Amniotic stem cell (primary cell): ENCODE results near the gene APOB.
"Not testable (repeated sequence)": the region's sequence is repeated elsewhere in the genome, so short reads cannot be mapped to it uniquely, and the experiment has no call there.

ENCODE experiments used
- DNase-seq: peaks from one replicate; lab custom pipeline; 2025; lab: John Stamatoyannopoulos, UW

APOB gene

DNA sequence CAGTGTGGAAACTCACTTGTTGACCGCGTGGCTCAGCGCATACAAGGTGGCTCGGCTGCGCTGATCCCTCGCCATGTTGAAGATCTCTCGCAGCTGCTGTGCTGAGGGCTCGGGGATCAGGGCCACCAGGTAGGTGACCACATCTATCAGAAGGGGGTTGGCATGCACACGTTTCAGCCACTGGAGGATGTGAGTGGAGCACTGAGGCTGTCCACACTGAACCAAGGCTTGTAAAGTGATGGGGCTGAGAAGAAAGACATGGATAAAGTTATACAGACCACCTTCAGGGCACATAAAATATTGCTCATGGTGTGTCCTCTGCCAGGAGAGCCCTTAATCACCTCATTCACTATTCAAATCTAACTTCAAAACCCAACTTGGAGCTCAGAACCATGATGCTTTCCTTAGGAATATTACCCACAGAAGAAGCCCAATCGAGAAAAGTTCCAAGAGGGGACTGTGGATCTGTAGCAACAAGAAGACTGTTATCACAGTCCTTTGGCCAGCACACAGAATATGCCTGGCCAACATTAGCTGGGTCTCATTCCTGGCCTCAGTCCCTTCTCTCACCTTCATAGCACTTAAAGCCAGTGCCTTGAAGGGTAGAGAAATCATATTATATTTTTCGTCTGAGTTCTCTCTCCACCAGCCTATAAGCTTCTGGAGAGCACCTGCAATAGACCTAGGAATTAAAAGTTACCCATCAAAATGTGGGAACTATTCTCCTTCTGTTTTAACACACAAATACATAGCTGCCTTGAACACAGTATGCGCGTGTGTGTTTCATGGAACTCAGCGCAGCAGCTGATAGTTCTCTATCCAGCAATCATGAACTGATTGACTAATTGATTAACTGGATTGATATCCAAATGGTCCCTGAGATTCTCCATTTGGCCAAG is 11.3 kb downstream of the APOB start:
- no peak for DNase-seq

DNA sequence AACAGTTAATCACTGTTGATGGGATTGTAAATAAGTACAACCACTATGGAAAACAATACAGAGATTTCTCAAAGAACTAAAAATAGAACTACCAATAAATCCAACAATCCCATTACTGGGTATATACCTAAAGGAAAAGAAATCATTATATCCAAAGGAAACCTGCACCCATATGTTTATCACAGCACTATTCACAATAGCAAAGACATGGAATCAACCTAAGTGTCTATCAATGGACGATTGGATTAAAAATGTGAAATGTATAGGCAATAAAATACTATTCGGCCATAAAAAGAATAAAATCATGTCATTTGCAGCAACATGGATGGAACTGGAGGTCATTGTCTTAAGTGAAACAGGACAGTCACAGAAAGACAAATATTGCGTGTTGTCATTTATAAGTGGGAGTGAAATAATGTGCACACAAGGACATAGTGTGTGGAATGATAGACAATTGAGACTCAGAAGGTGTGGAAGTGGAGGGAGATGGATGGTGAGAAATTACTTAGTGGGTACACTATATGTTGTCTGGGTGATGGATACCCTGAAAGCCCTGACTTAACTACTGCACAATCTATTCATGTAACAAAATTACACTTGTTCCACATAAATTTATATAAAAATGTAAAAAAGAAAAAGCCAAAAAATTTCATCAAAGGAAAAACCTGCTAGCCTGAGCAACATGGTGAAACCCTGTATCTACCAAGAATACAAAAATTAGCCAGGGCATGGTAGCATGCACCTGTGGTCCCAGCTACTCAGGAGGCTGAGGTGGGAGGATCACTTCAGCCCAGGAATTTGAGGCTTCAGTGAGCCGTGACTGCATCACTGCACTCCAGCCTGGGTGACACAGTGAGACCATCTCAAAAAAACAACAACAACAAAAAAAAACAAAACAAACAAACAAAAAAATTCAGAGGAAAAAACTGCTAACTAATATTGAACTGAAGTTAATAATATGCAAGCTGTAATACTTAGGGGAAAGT is 12.6 kb downstream of the APOB start:
- no peak for DNase-seq

DNA sequence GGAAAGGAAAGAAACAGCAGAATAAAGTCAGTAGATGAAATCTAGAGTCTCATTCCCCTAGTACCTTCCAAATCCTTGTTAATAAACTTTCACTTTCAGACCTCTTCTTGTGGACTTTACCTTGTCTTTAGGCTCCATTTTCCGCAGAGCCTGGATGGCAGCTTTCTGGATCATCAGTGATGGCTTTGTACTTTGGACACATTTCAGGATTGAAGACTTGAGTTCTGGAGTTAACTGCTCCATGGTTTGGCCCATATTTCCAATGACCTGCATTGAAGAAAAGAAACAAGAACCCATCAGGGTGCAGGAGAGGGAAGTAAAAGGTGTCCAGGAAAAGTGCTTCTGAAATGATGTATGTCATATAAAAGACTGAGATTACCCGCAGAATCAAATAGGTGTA is 14.4 kb downstream of the APOB start:
- no peak for DNase-seq

DNA sequence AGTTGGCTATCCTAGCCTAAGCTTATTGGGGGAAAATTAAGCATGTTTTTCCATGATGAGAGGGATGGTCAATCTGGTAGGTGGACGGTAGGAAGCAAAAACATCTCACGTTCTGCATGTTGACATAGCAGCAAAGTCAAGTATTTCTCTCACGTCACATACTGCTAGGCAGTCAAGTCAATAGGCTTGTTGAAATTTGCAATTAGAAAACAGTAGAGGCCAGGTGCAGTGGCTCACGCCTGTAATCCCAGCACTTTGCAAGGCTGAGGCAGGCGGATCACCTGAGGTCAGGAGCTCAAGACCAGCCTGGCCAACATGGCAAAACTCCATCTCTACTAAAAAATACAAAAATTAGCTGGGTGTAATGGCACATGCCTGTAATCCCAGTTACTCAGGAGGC is 14.9 kb downstream of the APOB start:
- not testable (repeated sequence) for DNase-seq

DNA sequence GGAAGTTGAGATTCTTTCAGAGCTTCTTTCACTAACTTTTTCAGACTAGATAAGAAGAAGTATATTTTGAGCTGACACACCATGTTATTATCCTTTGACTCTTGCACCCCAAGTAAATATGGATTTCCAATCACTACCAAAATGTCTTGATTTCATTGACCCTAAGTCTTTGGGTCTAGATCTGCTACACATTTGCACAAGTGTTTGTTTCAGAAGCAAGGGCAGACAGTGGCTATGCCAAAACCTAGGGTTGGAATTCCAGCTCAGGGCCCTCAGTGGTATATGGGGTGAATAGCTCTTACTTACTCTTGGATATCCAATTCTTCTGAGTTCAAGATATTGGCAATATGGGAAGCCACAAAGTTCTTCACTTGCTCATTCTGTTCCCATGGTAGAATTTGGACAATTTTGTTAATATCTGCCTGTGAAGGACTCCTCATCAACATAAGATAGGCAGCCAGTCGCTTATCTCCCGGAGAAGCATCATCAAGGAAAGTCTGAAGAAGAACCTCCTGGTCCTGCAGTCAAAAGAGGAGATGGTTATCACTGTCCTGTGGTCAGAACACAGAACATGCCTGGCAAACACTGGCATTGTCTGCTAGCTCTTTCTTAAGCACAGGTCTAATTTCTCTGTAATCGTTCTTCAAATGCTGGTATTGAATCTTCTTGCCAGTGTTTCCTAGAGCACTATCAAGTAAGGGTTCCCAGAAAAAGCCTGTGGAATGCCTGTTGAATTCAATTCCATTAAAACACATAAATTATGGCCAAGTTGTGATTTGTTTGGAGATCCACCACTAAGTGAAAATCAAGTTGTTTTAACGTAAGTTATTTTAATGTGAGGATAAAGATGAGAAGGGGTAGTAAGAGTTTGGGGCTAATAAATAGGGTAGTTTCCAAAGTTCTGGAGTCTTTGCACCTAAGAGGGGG is 15.6 kb downstream of the APOB start:
- DNase-seq: no peak

DNA sequence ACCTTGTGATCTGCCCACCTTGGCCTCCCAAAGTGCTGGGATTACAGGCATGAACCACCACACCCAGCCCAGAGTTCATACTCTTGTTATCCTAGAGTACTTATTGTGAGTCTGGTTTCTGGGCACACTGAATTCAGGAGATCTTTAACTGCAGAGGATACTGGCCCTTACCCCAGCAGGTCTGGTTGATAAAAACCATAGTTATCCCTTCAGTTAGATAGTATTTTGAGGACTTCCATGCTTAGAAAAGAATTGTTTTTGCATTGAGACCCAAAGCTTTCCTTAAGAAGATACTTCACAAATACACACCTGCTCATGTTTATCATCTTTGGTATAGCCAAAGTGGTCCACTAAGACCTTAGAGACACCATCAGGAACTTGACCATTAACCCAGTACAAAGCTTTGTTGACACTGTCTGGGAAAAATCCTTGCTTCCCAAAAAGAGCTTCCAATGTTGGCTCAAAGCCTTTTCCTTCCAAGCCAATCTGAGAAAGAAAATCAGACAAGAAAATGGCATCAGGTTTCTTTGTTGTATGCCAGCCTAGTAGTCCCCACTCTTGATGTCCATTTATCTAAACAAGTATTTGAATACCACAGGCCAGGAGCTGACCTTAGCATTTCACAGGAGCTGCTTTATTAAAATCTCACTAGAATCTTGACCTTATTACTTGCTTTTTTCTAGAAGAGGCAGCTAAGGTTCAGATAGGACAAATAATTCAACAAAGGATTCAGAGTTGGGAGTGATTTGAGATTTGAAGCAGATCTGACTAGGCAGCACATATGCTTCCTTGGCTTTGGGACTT is 17.2 kb downstream of the APOB start:
- no peak for DNase-seq

DNA sequence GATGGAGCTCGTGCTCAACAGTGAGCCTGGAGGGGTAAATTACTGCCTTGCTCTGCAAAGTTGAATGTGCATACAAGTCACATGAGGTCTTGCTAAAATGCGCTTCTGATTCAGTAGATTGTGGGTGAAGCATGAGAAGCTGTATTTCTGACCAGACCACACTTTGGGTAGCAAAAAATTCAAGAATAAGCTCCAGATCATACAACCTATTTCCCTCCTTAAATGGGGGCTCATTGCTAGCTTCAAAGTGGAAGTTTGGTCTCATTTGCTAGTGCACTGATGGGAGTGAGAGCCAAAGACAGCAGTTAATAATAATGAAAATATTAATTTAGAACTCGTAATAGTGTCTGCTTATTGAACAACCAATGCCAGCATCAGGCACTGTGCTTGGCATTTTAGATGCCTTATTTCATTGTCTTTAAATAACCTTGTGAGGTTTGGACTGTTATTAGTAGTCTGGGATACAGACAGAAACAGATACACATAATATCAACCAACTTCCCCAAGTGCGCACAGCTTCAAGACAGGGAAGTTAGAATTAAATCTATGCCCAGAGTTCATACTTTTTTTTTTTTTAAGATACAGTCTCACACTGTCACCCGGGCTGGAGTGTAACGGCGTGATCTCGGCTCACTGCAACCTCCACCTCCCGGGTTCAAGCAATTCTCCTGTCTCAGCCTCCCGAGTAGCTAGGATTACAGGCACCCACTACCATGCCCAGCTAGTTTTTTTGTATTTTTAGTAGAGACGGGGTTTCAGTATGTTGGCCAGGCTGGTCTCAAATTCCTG is 18.0 kb downstream of the APOB start:
- no peak for DNase-seq

DNA sequence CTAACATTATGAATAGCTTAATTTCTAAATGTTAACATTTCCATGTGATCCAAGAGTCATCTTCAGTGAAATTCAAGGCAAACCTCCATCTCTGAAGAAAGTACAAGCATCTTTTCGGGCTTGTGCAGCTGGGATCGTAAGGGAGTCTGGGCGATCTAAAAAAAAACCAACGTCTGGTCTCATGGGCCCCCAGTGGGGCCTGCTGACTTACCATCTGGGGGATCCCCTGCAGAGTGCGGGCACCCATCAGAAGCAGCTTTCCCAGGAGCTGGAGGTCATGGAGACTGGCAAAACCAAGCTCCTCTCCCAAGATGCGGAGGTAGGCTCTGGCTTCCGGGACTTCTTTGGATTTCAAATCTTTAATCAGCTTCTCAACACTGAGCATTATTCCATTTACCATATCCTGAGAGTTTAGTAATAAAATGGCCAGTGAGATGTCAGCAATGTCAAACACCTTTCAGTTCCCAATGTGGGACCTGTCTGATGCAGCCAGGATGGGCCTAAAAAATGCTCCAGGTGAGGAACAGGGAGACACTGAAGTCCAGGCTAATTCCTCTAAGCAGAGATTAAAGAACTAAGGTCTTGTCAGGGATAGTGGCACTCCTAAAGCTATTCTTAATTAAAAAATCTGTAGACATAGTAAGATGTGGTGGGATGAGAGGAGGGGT is 19.0 kb downstream of the APOB start:
- no peak for DNase-seq

DNA sequence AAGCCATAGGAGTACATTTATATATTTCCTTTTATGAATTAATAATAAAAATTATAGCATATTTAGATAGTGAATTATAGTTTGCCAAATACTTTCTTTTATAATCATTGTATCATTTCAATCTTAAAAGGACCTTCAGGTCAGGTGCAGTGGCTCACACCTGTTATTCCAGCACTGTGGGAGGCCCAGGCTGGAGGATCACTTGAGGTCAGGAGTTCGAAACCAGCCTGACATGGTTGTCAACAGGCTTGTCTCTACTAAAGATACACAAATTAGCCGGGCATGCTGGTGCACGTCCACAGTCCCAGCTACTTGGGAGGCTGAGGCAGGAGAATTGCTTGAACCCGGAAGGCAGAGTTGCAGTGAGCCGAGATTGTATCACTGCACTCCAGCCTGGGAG is 19.7 kb downstream of the APOB start:
- no peak for DNase-seq

DNA sequence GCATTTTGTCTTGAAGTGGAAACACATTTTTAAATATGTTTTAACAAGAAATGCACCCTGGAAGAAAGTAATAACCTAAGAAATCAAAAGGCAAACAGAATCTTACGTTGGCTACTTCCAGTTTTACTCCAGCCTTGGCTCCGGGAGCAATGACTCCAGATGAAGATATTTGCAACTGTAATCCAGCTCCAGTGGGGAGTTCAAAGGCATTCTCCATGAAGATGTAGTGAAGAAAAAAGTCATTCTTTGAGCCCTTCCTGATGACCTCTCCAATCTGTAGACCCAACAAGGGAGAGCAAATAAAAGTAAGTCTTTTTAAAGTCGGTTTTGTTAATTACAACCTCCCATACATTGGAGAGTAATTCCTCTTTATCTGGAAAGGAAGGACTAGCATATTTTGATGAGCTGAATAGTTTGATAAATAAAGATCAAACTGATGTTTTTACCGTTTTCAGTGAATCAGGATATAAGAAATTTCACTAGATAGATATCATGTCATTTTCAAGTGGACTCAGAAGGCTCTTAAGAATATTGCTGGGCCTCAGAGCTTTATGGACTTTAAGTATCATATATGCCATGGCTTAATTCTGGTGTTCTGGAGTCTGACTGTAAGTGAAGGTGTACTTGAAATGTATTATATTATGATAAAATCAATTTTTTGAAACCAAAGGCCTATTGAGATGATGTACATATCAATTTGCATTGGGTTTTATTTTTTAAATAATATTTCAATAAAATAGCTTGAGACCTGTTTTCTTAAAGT is 20.3 kb downstream of the APOB start:
- DNase-seq: no peak

DNA sequence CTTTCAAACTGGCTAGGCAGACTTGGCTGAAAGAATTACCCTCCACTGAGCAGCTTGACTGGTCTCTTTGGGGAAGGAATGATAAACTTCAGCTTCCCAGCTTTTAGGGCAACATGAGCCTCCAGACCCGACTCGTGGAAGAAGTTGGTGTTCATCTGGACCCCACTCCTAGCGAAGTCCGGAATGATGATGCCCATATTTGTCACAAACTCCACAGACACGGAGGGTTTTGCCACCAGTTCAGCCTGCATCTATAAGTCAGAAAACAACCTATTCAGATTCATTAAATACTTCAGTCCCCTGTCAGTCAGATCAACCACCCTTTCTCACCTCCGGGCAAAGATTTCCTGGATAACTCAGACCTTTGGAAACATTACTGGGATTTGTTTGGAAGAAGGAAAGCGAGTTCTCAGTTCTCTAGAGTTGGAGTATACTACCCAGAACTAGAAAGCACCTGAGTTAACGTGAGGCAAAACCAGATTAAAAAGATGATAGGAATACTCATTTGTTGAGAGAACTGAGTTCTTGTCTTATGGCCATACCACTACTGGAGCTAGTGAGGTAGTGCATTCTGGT is 21.0 kb downstream of the APOB start:
- no peak for DNase-seq

DNA sequence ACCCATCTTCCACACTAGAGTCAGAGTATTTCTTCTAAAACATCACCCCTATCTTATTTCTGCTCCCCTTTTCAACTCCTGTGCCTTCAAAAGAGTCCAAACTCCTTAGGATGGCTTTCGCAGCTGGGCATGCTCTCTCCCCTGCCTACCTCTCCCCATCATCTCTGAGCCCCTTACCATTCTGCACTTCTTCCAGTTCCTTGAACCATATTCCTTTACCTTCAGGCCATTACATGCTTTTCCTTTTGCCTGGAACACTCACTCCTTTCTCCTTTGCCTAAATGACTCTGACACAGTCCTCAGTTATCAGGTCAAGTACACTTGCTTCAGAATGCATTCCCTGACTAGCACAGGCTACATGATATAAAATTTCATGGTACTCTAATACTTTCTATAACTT is 22.4 kb downstream of the APOB start:
- no peak for DNase-seq

DNA sequence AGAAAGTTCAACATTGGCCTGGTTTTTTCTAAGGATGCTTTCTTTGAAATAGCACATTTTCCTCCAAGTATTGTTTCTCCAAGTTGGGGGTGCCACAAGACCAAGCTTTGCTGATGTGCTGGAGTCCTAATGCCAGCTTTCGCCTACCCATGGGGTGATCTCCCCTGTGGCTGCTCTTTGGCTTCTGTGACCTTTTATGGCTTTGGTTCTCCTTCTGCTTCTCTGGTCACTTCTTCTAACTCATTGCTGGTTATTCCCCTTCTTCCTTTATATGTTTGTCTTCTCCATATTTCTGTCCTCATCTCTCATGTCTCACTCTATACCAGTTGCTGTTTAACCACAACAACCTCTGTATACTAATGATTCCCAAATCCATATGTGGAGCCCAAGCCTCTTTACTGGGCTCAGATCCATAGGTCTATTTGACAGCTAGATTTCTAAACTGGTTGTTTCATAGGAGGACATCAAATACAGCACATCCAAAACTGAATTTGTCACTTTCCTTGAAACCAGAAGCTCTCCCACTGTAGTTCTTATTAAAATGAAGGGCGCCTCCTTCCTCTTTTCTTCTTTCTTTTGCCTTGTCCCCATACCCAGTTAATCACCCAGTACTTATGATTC is 23.1 kb downstream of the APOB start:
- DNase-seq: no peak

DNA sequence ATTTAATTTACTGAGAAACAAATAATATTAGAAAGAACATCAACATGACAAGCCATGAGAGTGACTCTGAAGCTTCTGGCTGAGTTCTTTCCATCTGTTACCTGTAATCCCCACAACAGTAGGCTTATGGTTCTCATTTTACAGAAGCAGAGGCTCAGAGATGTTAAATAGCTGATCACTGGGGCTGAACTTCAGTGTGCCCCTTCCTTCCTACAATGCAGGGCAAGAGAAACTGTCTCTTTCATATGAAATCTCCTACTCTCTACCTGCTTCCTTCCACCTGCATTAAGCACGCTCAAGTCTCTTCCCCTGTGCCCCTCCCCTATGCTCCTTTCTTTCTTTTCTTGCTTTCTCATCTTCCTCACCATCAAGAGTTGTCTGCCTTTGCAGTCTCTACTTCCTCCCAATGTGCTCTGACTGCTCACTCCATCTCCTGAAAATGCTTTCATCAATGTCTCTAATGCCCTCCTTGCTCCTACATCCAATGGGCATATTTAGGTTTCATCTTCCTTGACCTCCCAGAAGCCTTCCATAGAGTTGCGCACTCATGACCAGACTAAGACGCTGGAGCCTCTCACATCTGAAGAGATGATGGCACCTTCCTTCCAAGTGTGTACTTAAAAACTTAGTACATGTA is 23.7 kb downstream of the APOB start:
- no peak for DNase-seq

DNA sequence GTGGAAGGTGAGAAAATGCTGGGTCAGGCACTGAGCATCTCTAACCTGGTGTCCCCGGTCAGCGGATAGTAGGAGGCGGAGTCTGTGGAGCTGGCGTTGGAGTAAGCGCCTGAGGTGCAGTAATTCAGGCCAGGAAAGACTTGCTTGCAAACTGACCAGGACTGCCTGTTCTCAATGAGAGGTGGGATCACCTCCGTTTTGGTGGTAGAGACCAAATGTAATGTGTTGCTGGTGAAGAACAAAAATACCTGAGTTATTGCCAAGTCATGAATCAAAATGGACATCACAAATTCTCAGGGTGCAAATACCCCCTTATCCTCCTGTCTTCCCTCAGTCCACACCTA is 24.2 kb downstream of the APOB start:
- DNase-seq: no peak

DNA sequence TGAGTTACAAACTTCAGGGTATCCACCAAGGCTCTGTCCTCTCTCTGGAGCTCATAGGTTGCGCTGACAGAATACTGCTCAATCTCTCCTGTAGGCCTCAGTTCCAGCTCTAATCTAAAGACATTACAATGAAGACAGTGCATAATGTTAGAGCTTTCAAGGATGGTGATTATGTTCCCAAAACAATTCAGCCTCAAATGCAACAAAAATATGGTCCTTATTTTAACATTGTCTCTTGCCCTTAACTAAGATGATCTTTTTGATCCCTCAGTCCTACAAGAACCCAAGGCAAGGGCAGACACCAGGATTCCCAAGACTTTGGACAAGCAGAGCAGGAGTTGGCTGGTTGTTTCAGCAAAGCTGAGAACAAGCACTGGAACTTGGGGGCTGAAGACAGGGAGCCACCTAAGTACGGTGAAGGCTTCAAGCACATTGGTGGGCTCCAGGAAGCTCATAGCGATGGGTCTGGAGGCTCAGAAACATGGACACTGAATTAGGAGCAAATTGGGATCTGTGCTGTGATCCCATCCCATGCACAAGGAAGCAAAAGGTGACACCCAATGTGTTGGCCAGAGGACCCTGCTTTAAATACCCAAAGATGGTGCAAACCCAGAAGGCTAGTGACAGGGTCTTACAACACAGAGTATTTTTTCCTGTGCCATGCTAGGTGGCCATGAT is 24.7 kb downstream of the APOB start:
- no peak for DNase-seq

DNA sequence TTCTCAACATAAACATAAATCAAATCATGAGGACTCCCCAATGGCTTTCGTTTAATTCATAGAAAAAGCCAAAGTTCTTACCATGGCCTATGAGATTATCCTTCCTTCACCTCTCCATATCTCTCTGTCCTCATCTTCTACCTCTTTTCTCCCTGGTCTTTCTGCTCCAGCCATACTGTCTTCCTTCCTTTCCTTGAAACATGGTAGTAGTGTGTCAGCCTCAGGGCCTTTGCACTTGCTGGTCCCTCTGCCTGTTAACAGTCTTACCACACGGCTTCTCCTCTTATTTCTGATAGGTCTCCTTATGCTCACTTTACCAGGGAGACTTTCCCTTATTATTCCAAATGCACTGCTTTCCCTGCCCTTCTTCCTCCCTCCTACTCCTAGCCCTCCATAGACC is 25.6 kb downstream of the APOB start:
- DNase-seq: no peak
